ENCODE results near the gene BCL11A.

DNA sequence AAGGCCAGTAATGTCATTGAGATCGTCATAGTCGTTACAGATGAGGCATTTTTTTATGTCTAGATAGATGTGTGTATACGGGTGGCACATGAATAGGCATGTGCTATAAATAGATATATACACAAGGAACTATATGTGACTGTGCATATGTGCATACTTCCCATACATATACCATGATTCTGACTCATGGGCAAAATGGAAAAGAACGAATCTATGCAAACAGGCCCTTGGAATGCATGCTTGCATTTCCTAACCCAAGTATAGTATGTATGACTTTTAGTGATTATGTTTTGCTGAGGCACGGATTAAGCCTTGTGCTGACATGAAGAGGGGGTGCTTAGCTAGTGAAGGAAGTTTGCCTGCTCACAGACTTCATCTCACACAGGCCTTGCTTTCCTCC, 111.7 kb downstream of the BCL11A start:
- TF ChIP-seq, protein P1, sequence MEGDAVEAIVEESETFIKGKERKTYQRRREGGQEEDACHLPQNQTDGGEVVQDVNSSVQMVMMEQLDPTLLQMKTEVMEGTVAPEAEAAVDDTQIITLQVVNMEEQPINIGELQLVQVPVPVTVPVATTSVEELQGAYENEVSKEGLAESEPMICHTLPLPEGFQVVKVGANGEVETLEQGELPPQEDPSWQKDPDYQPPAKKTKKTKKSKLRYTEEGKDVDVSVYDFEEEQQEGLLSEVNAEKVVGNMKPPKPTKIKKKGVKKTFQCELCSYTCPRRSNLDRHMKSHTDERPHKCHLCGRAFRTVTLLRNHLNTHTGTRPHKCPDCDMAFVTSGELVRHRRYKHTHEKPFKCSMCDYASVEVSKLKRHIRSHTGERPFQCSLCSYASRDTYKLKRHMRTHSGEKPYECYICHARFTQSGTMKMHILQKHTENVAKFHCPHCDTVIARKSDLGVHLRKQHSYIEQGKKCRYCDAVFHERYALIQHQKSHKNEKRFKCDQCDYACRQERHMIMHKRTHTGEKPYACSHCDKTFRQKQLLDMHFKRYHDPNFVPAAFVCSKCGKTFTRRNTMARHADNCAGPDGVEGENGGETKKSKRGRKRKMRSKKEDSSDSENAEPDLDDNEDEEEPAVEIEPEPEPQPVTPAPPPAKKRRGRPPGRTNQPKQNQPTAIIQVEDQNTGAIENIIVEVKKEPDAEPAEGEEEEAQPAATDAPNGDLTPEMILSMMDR (IDR thresholded peaks at IDR 0.05): no peak
- no peak for TF ChIP-seq EZH2 (IDR thresholded peaks at IDR 0.05)

Data from neural progenitor cell (in vitro differentiated cells).